DMS153 (cell line): ENCODE results near the gene CHMP4B.
A peak's percentile ranks its signal among the peaks of the same experiment; 100 is the strongest.

Experiments used
- DNase-seq: peaks from one replicate; lab custom pipeline; 2025; lab: John Stamatoyannopoulos, UW

Gene CHMP4B

DNA sequence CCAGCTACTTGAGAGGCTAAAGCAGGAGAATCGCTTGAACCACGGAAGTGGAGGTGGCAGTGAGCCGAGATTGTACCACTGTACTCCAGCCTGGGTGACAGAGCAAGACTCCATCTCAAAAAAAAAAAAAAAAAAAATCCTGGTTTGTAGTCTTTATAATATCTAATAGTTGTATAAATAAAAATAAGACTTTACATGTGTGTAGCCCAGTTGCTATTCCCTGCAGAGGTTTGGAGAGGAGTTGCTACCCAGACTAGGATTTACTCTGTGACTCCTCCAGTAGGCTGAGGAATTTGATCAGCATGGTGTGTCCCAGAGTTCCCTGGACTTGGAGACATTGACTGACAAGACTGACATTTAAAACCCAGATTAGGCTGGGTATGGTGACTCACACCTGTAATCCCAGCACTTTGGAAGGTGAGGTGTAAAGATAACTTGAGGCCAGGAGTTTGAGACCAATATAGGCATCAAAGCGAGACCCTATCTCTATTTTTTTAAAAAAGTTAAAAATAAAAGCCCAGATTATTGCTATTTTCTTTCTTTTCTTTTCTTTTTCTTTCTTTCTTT, 10.2 kb downstream of the CHMP4B start:
- DNase-seq = no peak

DNA sequence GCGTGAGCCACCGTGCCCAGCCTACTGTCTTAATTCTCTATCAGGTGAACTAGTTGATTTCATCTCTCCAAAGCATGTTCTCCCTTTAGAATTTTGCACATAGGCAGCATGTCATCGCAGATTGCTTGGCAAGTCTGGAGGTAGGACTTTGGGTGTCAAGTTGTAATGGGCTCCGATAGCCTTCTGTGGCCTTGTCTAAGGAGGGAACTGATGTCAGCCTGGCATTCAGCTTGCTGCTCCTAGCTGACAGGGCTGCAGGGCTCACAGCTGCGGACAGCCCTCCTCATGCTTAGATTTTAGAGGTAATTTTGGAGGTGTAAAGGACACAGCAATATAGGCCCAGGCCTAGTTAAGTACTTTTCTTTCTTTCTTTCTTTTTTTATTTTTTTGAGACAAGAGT, 11.3 kb downstream of the CHMP4B start:
- DNase-seq = no peak

DNA sequence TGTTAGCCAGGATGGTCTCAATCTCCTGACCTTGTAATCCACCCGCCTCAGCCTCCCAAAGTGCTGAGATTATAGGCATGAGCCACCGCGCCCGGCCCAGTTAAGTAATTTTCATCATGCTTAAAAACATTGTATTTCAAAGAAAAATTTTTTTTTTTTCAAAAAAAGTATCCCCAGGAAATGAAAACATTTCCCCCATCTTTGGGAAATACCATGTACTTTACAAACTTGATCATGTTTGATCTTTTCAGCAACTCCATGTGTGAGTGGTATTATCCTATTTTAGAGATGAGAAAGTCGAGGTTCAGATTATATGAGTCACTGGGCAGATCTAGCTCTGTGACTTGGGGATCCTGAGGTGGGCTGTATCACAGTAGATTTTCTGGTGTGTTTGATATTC, 11.8 kb downstream of the CHMP4B start:
- no peak for DNase-seq

DNA sequence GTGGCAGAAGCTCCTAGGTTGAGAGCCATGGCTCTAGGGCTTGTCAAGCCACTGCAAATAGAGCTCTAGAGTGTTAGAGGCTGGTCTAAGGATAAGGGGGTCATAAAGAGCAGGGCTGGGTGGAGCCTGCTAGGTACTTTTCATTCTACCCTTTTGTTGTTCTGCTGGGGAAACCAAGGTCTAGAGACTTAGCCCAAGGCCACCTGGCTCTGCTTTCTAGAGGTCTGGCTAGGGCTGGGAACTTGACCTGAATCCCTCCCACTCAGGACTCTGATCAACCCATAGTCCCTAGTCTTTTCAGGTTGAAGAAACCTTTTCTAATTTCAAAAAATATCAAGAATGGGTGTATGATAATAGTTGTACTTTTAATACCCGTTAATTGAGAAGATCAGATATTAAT, 13.7 kb downstream of the CHMP4B start:
- no peak for DNase-seq

DNA sequence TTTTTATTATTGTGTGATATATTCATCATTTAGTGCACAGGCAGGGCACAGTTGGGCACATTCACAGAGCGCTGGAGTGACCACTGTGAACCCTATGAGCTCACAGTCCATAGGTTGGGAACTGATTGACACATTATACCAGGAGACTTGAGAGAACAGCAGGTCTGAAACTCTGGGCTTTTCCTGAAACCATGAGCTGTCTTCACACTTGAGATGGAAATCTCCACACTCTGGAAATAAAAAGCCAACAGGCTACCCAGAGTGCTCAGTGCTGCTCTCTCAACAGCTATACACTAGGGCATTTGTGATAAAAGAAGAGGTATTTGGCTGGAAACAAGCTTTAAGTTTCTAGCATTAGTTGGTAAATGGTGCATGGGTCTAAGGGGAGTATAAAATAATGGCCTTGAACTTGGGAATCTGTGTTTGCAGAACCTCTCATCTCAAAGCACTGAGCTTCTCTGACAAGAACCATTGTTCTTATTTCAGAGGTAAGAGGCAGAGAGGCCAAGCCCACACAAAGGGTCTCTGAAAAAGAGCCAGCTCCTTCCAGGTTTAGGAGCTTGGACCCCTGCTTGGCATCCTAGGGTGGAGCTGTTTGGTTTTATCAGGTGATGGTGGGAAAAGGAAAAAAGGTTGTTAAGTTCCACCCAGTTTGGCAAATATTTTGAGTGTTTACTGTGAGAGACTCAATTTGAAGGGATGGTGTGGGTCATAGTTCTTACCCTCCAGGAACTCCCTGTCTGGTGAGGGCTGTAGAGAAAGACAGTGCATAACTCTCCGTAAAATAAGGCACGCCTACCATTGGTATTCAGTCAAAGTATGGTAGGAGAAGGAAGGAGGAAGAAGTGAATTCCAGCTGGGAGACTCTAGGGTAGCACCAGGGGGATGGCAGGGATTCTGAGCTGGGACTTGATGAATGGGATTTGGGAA, 14.5 kb downstream of the CHMP4B start:
- DNase-seq = no peak

DNA sequence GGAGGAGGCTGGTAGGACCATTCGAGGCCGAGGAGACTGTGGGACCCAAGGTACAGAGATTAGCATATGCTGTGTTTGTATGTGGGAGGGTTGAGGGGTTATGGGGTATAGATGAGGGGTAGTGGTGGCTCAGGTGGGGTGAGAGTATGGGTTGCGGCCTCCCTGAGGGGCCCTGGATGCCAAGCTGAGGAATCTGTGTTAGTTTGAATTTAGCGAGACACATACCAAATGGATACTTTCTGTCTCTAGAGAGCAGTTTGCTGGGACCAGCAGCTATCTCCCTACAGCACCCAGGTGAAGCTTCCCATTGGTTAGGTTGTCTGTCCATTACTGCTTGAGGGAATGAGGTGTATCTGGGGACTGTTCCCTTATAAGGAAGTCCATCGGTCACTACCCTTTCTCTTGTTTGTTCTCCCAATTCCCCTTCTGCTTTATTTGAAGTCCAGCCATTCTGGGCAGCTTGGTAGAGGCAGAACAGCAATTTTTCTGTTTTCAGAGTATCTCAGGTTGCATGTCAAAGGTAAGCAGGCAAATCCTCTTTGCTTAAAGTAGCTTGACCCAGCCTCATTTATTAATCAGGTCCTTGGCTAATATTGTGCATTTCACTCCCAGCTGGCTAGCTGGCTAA, 15.2 kb downstream of the CHMP4B start:
- DNase-seq = no peak

DNA sequence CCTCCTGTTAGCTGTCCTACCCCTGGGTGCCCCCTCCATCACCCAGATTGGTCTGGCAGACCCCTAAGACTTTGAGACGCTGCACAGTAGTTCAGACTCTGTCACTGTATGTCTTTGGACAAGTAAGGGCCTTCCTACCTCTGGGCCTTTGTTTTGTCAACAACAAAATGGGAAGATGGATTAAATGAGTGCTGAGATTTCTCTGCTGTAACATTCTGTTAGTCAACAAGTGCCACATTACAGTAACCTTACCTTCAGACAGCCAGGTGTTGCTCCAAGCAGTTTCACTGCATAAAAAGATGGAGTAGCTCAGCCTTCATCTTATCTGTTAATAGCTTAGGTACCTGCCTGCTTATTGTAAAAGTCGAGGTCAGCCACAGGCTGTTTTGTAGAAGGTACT, 16.0 kb downstream of the CHMP4B start:
- no peak for DNase-seq

DNA sequence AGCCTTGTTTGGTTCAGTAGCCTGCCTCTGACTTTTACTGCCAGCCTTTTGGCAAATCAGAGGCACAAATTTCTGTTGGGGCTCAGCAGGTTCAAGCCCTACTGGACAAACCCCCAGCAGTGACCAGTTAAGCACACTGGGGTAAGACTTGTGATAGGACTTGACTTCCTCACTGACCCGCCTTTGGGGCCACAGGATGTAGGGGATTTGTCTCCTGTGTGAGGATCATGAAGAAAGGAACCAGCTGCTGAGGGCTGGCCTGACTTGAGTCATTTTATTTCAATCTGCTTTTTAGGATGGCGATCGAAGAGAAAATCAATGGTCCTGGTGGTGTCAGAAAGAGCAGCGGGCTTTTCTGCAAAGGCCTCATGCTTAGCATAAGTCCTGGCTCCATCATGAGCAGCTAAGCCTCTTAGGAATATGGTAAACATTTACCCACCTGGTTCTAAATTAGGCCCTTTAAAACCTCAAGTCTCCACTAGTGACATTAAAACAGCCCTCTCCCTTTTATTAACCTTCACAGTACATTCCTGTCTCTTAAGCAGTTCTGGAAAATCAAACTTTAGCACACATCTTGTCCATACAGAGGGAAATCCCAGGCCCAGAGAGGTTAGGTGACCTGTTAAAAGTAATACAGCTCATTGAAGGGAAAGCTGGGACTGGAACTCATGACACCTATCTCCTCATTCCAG, 16.6 kb downstream of the CHMP4B start:
- DNase-seq = no peak

DNA sequence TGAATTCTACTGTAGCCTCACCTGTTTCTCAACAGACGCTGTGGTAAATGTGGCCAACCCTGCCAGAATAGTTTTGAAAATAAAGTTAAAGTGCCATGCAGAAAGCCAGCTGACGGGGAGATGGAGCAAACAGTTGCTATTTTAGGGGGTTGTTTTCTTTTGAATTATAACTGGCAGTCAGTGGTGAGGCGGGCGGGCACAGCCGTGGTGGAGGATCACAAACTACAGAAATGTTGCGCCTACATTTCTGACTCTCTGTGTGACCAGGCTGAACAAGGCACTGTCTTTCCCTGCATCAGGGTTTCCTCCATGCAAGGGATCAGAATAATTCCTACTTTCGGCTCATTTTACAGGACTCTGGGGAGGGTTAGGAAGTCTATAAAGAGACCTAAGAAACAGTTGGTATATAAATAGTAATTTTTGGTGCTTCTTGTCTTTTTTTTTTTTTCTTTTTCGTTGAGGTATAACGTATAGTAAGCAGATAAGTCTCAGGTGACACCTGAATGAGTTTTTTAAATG, 17.2 kb downstream of the CHMP4B start:
- no peak for DNase-seq

DNA sequence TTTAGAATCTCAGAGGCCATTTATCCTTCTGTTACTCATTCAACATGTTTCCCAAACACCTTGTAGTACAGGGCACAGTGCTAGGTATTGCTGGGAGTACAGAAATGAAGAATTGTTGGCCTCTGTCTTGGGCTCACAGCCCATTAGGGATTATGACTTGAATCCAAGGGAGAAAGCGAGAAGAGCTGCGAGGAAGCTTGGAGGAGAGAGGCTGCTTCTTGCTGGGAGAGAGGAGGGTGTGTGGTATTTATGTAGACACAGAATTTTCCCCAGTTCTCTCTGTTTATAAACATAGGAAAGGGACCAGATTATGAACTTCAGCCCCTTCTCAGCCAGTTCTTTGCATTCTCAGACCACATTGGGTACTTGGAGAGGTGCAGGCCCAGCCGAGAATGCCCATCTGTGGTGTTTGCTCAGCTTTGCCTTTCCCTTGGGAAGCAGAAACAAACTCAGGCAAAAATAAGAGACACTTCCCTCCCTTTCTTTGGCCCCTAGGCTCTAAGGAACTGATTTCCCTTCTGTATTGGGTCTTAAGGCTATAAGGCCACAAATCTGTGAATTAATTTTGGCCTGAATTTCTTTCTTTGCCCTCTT, 17.9 kb downstream of the CHMP4B start:
- DNase-seq = no peak

DNA sequence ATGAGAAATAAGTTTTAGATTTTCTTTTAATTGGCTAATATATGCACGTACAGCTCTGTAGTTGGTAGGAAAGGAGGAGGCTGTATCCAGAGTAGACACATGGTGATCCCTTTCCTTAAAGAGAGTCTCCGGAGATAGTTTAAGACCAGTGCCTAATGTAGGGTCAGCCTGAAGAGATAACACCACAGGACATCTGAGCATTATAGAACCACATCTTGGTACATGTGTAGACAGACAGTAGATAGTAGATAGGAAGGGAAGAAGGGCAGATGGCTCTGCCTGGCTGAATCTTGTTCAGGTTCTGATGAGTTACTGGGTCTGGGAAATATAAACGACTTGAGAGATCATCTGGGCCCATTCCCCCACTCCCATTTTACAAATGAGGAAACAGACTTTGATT, 18.5 kb downstream of the CHMP4B start:
- DNase-seq = no peak

DNA sequence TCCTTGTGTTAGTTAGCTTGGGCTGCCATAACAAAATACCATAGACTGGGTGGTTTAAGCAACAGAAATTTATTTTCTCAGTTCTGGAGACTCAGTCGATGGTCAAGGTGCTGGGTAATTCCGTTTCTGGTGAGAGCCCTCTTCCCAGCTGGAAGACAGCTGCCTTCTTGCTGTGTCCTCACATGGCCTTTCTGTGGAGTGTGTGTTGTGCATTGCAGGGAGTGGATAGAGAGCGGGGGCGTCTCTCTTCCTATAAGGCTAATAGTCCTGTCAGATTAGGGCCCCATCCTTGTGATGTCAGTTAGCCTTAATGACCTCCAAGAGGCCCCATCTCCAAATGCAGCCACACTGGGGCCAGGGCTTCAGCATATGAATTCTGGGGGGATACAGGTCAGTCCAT, 19.2 kb downstream of the CHMP4B start:
- DNase-seq = no peak

DNA sequence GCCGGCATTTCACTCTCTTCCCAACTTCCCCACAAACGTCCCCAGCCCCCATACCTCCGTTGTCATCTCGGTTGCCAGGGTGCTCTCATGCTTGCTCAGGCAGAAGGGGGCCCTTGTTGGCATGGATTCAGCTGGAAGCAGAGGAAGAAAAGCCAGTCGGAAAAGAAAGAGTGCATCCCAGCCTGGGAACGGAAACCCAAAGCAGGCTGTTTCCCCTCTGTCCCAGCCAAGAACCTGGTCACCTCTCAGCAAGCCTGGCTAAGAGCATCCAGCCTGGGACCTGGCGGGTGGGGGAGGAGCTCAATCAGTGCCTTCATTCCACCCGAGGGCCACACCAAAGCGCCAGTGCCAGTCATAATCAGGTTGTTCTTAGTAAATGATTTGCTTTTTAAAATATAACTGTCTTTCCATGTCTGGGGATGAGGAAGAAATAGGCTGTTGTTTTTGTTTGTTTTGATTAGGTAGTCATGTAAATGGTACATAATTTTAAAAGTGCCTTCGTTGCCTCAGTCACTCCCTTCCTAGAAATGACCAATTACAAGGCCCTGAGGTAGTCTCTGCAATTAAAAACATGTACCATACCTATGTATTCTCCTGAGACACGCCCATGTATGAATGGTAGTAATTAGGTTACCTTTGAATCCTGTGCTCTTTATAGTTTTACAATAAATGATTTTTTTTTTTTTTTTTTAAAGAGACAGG, 21.1 kb downstream of the CHMP4B start:
- DNase-seq = no peak

DNA sequence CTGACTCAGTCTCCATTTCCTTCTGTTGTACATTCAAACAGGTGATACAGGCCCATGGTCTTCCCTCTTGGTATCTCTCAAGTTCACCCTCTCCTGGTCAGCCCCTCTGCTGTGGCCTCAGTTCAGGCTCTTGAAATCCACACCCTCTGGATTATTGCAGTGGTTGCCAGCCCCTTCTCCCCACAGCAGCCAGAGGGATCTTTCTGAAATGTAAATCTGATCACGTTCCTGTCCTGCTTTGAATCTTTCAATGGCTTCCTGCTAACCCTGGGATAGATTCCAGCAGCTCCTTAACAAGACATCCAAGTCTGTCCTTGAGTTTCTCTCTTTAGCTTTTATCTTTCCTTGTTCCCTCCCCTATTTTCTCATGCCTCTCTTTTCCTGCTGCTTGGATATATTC, 22.2 kb downstream of the CHMP4B start:
- DNase-seq = no peak

DNA sequence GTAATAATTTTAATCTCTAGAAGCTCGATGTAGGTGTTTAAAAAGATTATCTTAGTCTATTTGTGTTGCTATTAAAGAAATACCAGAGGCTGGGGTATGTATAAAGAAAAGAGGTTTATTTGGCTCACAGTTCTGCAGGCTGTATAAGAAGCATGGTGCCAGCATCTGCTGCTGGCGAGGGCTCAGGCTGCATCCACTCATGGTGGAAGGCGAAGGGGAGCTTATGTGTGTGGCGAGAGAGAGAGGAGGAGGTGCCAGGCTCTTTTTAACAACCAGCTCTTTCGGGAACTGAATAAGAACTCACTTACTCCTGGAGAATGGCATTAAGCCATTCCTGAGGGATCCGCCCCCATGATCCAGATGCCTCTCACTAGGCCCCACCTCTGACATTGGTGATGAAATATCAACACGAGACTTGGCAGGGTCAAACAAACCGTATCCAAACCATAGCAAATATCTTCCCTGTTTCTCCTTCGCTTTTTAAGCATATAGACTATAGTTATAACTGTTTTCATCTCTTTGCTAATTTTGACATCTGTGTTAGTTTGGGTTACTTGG, 24.5 kb downstream of the CHMP4B start:
- DNase-seq = no peak

DNA sequence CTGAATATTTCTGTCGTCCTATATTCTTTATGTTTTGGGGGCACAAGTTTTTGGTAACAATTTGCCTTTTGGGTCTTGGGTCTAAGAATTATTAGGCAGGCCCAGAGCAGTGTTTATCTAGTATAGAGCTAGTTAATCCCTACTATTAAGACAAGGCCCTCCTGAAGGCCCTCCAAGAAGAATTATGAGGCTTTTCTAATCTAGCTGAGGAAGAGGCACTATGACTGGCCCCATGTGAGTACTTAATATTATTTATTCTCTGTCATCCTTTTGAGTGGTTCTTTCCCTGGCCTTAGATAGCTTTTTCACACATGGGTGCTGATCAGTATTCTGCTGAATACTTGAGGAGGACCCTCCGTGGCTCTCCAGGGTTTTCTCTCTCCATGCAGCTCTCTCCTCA, 25.1 kb downstream of the CHMP4B start:
- DNase-seq = no peak

DNA sequence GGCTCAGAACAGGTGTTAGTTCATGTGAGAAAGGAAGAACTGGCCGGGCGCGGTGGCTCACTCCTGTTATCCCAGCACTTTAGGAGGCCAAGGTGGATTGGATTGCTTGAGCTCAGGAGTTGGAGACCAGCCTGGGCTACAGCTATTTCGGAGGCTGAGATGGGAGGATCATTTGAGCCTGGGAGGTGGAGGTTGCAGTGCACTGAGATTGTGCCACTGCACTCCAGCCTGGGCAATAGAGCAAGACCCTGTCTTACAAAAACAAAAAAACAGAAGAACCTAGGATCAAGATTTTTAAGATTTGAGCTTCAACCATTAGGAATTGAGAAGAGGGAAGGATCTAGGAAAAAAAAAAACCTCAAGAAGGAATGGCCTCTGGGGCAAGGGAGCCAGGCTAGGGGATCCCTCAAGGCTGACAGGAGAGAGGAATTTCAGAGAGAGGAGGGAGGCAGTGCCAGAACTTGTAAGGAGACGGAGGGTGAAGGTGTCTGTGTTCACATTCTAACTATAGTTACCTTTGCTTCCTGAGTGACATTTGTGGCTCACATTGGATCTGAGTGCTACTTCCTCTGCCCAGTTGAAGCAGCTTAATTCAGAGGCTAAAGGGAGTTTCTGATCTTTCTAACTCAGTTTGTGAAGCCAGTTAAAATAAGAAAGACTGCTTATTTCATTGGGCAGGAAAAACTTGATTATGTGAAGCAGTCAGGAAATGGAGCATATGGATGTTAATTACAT, 26.1 kb downstream of the CHMP4B start:
- no peak for DNase-seq

DNA sequence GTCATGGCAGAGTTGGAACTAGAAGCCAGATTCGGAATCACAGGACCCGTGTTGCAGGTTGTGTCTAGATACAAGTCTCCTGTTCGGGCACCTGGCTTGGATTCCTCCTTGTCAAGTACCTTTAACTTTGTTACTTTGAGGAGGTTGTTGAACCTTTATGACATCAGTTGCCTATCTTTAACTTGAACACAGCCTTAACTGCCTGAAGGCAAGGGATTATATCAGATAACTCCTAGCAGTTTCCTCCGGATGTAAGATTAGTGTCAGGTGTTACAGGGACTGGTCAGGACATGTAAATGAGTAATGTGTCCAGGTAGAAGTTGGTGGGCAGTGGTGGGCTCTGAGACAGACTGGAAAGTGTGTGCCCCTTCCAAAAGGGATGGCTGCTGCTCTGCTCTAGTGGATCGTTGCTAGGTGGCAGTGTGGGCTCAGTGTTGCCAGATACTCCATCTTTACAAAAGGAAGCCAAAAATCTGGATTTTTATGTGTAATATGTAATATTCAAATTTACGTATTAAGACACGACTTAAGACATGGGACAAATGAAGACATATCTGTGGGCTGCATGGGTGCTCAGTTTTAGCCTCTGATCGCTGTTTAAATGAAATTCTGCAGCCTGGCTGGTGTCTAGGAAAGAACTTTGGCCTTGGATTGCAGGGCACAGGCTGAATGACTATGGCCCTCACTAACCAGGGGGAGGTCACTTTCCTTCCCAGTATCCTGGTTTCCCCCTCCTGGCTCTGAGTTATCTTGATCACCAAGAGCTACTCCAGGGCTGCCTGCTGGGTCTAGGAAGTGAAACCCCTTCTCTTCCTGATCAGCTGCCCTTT, 27.1 kb downstream of the CHMP4B start:
- DNase-seq = no peak

DNA sequence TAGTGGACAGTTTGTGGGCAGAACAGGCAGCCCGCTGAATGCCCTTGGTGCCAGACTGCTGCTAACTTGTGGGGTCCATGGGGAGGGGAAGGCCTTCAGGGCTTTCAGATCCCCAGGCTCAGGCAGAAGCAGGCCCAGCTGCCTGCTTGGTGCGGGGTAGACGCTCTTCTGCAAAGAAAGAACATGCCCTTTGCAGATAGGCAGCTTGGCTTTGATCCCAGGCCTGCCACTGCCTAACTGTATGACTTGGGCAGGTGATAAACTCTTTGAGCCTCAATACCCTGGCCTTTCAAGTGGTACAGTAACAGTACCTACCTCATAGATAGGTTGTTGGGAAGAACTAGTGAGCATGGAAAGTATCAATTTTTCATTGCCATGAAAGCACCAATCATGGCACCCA, 28.4 kb downstream of the CHMP4B start:
- DNase-seq = peak; percentile 38

DNA sequence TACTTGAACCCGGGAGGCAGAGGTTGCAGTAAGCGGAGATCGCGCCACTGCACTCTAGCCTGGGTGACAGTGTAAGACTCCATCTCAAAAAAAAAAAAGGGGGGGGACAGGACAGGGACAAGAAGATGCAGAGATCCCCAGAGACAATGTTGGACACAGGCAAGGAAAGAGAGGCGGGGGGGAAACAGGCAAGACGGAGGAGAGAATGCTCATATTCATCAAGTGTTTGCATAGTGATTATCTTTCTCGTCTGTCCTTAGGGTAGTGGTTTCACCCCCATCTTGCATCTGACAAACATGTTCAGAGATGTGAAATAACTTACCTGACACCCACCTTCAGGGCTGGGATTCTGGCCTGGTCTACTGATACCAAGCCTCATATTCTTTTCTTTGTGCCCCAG, 29.0 kb downstream of the CHMP4B start:
- no peak for DNase-seq
